H1 (cell line): ENCODE measurements around the gene SLC35F1. TPM values are rescaled to one million over a fixed set of nuclear protein-coding genes. Genes with fewer than 3 reads are reported as not detected.

Experiments used
- CTCF ChIA-PET: fragments of 300-600 bp; sonication (Branson Sonifier 250); formaldehyde crosslinking; loops from one replicate; lab custom pipeline; 2021; ENCODE audit not compliant: partially characterized antibody; lab: Charles Lee
- POLR2A ChIA-PET: fragments of 300-600 bp; sonication (Branson Sonifier 250); formaldehyde crosslinking; loops from one replicate; lab custom pipeline; 2021; ENCODE audit warnings: inconsistent platforms; ENCODE audit not compliant: partially characterized antibody; lab: Charles Lee
- DNase-seq, 2 experiments: peaks; one replicate each; pipeline versions ENCODE4 v3.0.0 to v3.0.0-alpha.2; 2010 to 2022; ENCODE audit warnings: low spot score in 2 of 2, low read depth in 1 of 2, mixed read lengths in 1 of 2
- FAIRE-seq: peaks from 2 replicates; lab custom pipeline; 2011; peaks lifted over from hg19 to GRCh38; lab: Jason Lieb, UNC
- H2AFZ ChIP-seq: 2 replicates; pipeline ENCODE4 v1.8.1; 2012; ENCODE audit warnings: low read length, inconsistent platforms
- H2AK5ac ChIP-seq: 2 replicates; pipeline ENCODE4 v1.6.1; 2013; ENCODE audit warnings: low read depth, low read length
- H2BK120ac ChIP-seq: replicated peaks from 2 replicates; pipeline ENCODE3; 2013; ENCODE audit warnings: low read depth, low read length, inconsistent platforms
- H2BK12ac ChIP-seq: 2 replicates; pipeline ENCODE4 v1.6.1; 2013; ENCODE audit warnings: low read depth, low read length
- H2BK15ac ChIP-seq: 2 replicates; pipeline ENCODE4 v1.6.1; 2013; ENCODE audit warnings: low read length
- H2BK20ac ChIP-seq: 2 replicates; pipeline ENCODE4 v1.6.1; 2013; ENCODE audit warnings: low read length
- H2BK5ac ChIP-seq: 2 replicates; pipeline ENCODE4 v1.6.1; 2013; ENCODE audit warnings: low read depth, low read length
- H3K14ac ChIP-seq: 2 replicates; pipeline ENCODE4 v1.6.1; 2013; ENCODE audit warnings: inconsistent platforms; ENCODE audit not compliant: insufficient read length
- H3K18ac ChIP-seq: 2 replicates; pipeline ENCODE4 v1.6.1; 2013; ENCODE audit warnings: low read length; ENCODE audit errors: extremely low read depth
- H3K23ac ChIP-seq: 2 replicates; pipeline ENCODE4 v1.6.1; 2013; ENCODE audit warnings: inconsistent platforms; ENCODE audit not compliant: insufficient read length
- H3K23me2 ChIP-seq: 2 replicates; pipeline ENCODE4 v1.6.1; 2013; ENCODE audit warnings: low read depth, low read length
- H3K27ac ChIP-seq: 2 replicates; pipeline ENCODE4 v1.6.1; 2011; ENCODE audit warnings: low read depth, low read length, inconsistent platforms
- H3K27me3 ChIP-seq, 4 experiments: replicated peaks in 1 of 4; 1 replicate in 1 of 4; 2 replicates in 3 of 4; pipeline versions ENCODE4 v1.6.1 to v1.8.1; 2011 to 2013; ENCODE audit warnings: low read length in 3 of 4, mild to moderate bottlenecking in 3 of 4, inconsistent platforms in 2 of 4, mixed read lengths in 2 of 4, moderate library complexity in 1 of 4; ENCODE audit not compliant: control insufficient read depth in 3 of 4, insufficient read depth in 3 of 4; ENCODE audit errors: extremely low read depth in 1 of 4
- H3K36me3 ChIP-seq, 4 experiments: 2 replicates each; pipeline versions ENCODE4 v1.6.1 to v1.8.1; 2011 to 2013; ENCODE audit warnings: mild to moderate bottlenecking in 4 of 4, low read length in 3 of 4, moderate library complexity in 2 of 4, control low read depth in 1 of 4, inconsistent platforms in 1 of 4; ENCODE audit not compliant: insufficient read depth in 4 of 4, control insufficient read depth in 2 of 4
- H3K4ac ChIP-seq: replicated peaks from 2 replicates; pipeline ENCODE3; 2013; ENCODE audit warnings: low read length, low read depth, mixed read lengths, inconsistent platforms; ENCODE audit not compliant: insufficient read length
- H3K4me1 ChIP-seq, 4 experiments: replicated peaks in 1 of 4; 1 replicate in 1 of 4; 2 replicates in 3 of 4; pipeline versions ENCODE4 v1.6.1 to v1.8.1; 2011 to 2013; ENCODE audit warnings: low read length in 3 of 4, inconsistent platforms in 2 of 4, mixed read lengths in 1 of 4; ENCODE audit not compliant: insufficient read depth in 4 of 4, control insufficient read depth in 3 of 4
- H3K4me2 ChIP-seq, 2 experiments: 2 replicates each; pipeline versions ENCODE4 v1.6.1 to v1.8.1; 2011 to 2013; ENCODE audit warnings: low read depth in 2 of 2, low read length in 2 of 2, control low read depth in 1 of 2, inconsistent platforms in 1 of 2, mild to moderate bottlenecking in 1 of 2; ENCODE audit not compliant: insufficient read depth in 1 of 2
- H3K4me3 ChIP-seq, 4 experiments: fragments of 200-600, 300-600 bp in 1 of 4; sonication (generic), shearing (Covaris generic), sonication (Bioruptor Twin) in 1 of 4; 2 replicates each; pipeline versions ENCODE4 v1.5.1 to v1.8.1; 2011 to 2016; ENCODE audit warnings: low read length in 4 of 4, low read depth in 3 of 4, control low read depth in 2 of 4, inconsistent platforms in 2 of 4, mild to moderate bottlenecking in 2 of 4, mixed read lengths in 1 of 4, moderate library complexity in 1 of 4; ENCODE audit not compliant: insufficient read depth in 2 of 4; ENCODE audit errors: extremely low read depth in 1 of 4
- H3K56ac ChIP-seq: replicated peaks from 2 replicates; pipeline ENCODE3; 2013; ENCODE audit warnings: low read depth, mild to moderate bottlenecking, mixed read lengths, low read length, inconsistent platforms; ENCODE audit not compliant: insufficient read length
- H3K79me1 ChIP-seq: 2 replicates; pipeline ENCODE4 v1.6.1; 2013; ENCODE audit warnings: low read depth, low read length, control low read depth
- H3K79me2 ChIP-seq, 2 experiments: 2 replicates each; pipeline versions ENCODE4 v1.6.1 to v1.8.1; 2012 to 2013; ENCODE audit warnings: low read length in 2 of 2, mild to moderate bottlenecking in 2 of 2, inconsistent platforms in 1 of 2; ENCODE audit not compliant: insufficient read depth in 2 of 2, control insufficient read depth in 1 of 2
- H3K9ac ChIP-seq, 4 experiments: replicated peaks in 1 of 4; 1 replicate in 1 of 4; 2 replicates in 3 of 4; pipeline versions ENCODE4 v1.6.1 to v1.8.1; 2011 to 2013; ENCODE audit warnings: low read depth in 3 of 4, low read length in 3 of 4, control low read depth in 2 of 4, mild to moderate bottlenecking in 2 of 4, moderate library complexity in 2 of 4, inconsistent platforms in 1 of 4; ENCODE audit errors: extremely low read depth in 1 of 4
- H3K9me3 ChIP-seq, 2 experiments: 2 replicates each; pipeline versions ENCODE4 v1.6.1 to v1.8.1; 2012 to 2013; ENCODE audit warnings: mild to moderate bottlenecking in 2 of 2, moderate library complexity in 2 of 2, control low read depth in 1 of 2, inconsistent platforms in 1 of 2, low read depth in 1 of 2, low read length in 1 of 2, mixed read lengths in 1 of 2; ENCODE audit not compliant: insufficient read depth in 2 of 2
- H4K20me1 ChIP-seq, 2 experiments: replicated peaks in 1 of 2; 2 replicates each; pipeline versions ENCODE3 to v1.8.1; 2011 to 2013; ENCODE audit warnings: inconsistent platforms in 2 of 2, low read length in 2 of 2, mild to moderate bottlenecking in 1 of 2; ENCODE audit not compliant: insufficient read depth in 2 of 2, control insufficient read depth in 1 of 2
- H4K5ac ChIP-seq: 2 replicates; pipeline ENCODE4 v1.6.1; 2013; ENCODE audit warnings: low read length, low read depth, mixed read lengths, inconsistent platforms; ENCODE audit not compliant: insufficient read length
- H4K8ac ChIP-seq: 2 replicates; pipeline ENCODE4 v1.8.0; 2013; ENCODE audit warnings: mild to moderate bottlenecking, moderate library complexity, low read length, inconsistent platforms; ENCODE audit not compliant: insufficient read depth; ENCODE audit errors: extremely low read depth
- H4K91ac ChIP-seq: replicated peaks from 2 replicates; pipeline ENCODE3; 2013; ENCODE audit warnings: low read length, mixed read lengths, inconsistent platforms; ENCODE audit not compliant: insufficient read length
- CEBPB ChIP-seq: IDR thresholded peaks from 2 replicates; pipeline ENCODE4 v1.6.1; 2012; ENCODE audit warnings: low read depth, low read length
- KDM1A ChIP-seq: fragments of 200-600, 300-600 bp; sonication (generic); IDR thresholded peaks from 2 replicates; pipeline ENCODE4 v1.7.1; 2016; ENCODE audit warnings: mild to moderate bottlenecking, low read length, borderline replicate concordance
- WGBS, 2 experiments: shearing (Covaris generic) in 1 of 2; methylation state at CpG; one replicate each; pipeline versions ENCODE4 v1.1.6 to v1.1.7; 2013 to 2015; ENCODE audit warnings: low lambda C conversion rate in 2 of 2, mixed read lengths in 2 of 2, inconsistent platforms in 1 of 2, low coverage in 1 of 2, missing lambda C conversion rate in 1 of 2; ENCODE audit not compliant: insufficient replicate concordance in 2 of 2, insufficient coverage in 1 of 2, insufficient read length in 1 of 2; ENCODE audit errors: extremely low coverage in 1 of 2, missing lambda C conversion rate in 1 of 2; 5-methylcytosine and 5-hydroxymethylcytosine counted together
- polyA plus RNA-seq, 7 experiments: library from polyadenylated mRNA; depleted of rRNA in 3 of 7; stranded (reverse) in 5 of 7; unstranded in 2 of 7; fragments of >200 nt in 5 of 7; fragments of 200-250 nt in 2 of 7; gene quantifications; 1 replicate in 5 of 7; 2 replicates in 1 of 7; 4 replicates in 1 of 7; pipeline versions ENCODE4 v1.2.1 to v1.2.3, GENCODE V29; 2011 to 2013; ENCODE audit warnings: missing spikeins in 2 of 7, mixed read lengths in 2 of 7
- total RNA-seq: library from RNA; stranded (reverse); fragmentation: NEBNext Ultra II Directional; extraction: Animal tissue kit (Norgen Biotek cat#: 25700); gene quantifications from 2 replicates; pipeline ENCODE4 v1.2.1, GENCODE V29; 2021

SLC35F1 gene
- total and polyA plus RNA-seq, 2 of the 8 experiments (the other 6 are each of a cell fraction or from before 2014, with no cell fraction given) = 7.0 to 10.0 TPM

GRCh38 chr6:117861545-117861944 lies 45.5 kb upstream of the SLC35F1 start:
- Histone ChIP-seq H3K23me2 (no peaks in the 10 kb centered on the region), H4K5ac (no peak overlapping the region), H4K20me1 (no peaks in the 10 kb centered on the region), H3K4me1 (no peaks in the 10 kb centered on the region), H3K79me1 (no peaks in the 10 kb centered on the region), H3K23ac (no peak overlapping the region), H3K9ac (no peak overlapping the region), H3K36me3 (0 out of 8 replicates have a peak, but pooled peaks cover 0 to 4% (median 0%) of the 10 kb centered on the region in 4 experiments), H2BK5ac (no peak overlapping the region), H3K4me3 (no peak overlapping the region), H2AFZ (no peak overlapping the region), H3K79me2 (no peaks in the 10 kb centered on the region), H2BK15ac (no peak overlapping the region), H2BK20ac (no peak overlapping the region), H2BK120ac (no peak overlapping the region), H3K9me3 (peaks cover 7 to 12% of the 10 kb centered on the region in 2 experiments), H3K4ac (no peak overlapping the region), H2AK5ac (no peak overlapping the region), H2BK12ac (no peak overlapping the region), H3K56ac (no peak overlapping the region), H3K27me3 (no peaks in the 10 kb centered on the region; a peak in 2 of 7 replicates), H3K27ac (no peak overlapping the region), H3K4me2 (no peak overlapping the region), H4K8ac (no peak overlapping the region), H3K18ac (no peak overlapping the region), H4K91ac (no peak overlapping the region), H3K14ac (no peak overlapping the region)
- DNase-seq (no peak), FAIRE-seq (no peak)
- TF ChIP-seq KDM1A = no peak
- TF ChIP-seq CEBPB = peak; percentile 39; the same call in 1 of the 2 replicates
- CTCF ChIA-PET = no interaction called here
- POLR2A ChIA-PET = no interaction called here
- 83% methylated on average over 3 of the region's 3 CpGs; no CpG with 5 or more reads in 1 of the 2 experiments for WGBS, 2 experiments
